Muscle of leg (tissue), 11 donors: ENCODE results near the gene ZNF439. TPM values are rescaled to one million over a fixed set of nuclear protein-coding genes. Genes with fewer than 3 reads are reported as not detected.
"Not testable (repeated sequence)": the region's sequence is repeated elsewhere in the genome, so short reads cannot be mapped to it uniquely, and the experiment has no call there.

ENCODE experiments used
- DNase-seq: peaks from one replicate; pipeline ENCODE4 v3.0.0; 2013
- H3K27ac ChIP-seq: one replicate; pipeline ENCODE4 v1.5.1; 2013; ENCODE audit warnings: mild to moderate bottlenecking, low read length, control low read depth
- H3K27me3 ChIP-seq: one replicate; pipeline ENCODE4 v1.6.1; 2013; ENCODE audit warnings: low read length; ENCODE audit not compliant: control insufficient read depth, insufficient read depth
- H3K36me3 ChIP-seq: one replicate; pipeline ENCODE4 v1.6.1; 2013; ENCODE audit warnings: low read length; ENCODE audit not compliant: control insufficient read depth, insufficient read depth
- H3K4me1 ChIP-seq: one replicate; pipeline ENCODE4 v1.6.1; 2013; ENCODE audit warnings: low read length; ENCODE audit not compliant: control insufficient read depth, insufficient read depth
- H3K4me3 ChIP-seq: one replicate; pipeline ENCODE4 v1.5.1; 2013; ENCODE audit warnings: low read length, control low read depth
- H3K9me3 ChIP-seq: replicated peaks from 2 replicates; pipeline ENCODE4 v1.6.1; 2013; ENCODE audit warnings: low read depth, low read length; ENCODE audit not compliant: control insufficient read depth
- whole genome bisulfite sequencing: methylation state at CpG from one replicate; pipeline ENCODE4 v1.1.5; 2013; ENCODE audit warnings: missing lambda C conversion rate; ENCODE audit not compliant: insufficient coverage; 5-methylcytosine and 5-hydroxymethylcytosine counted together
- polyA plus RNA-seq, 8 donors: library from polyadenylated mRNA; unstranded; fragments of 120-200 nt; gene quantifications; one replicate each; pipeline versions ENCODE4 v1.2.1 to v1.2.3, GENCODE V29; 2013; ENCODE audit warnings: inconsistent platforms in 1 of 8, low replicate concordance in 1 of 8; ENCODE audit not compliant: insufficient read length in 8 of 8, insufficient read depth in 1 of 8
- total RNA-seq: library from RNA; stranded (reverse); fragments of 120-200 nt; gene quantifications from one replicate; pipeline ENCODE4 v1.2.4, GENCODE V29; 2013

ZNF439 gene
- total and polyA plus RNA-seq, 9 donors: 3.2 to 5.7 (median 4.3) TPM

GRCh38 chr19:11887611-11888531, 39.3 kb downstream of the ZNF439 start, which contains the start of gene ZNF69:
TSS of gene ZNF69 (plus strand) at chr19:11887782. CDS start at chr19:11887924, 142 bp downstream.
- Histone ChIP-seq H3K9me3 (no peaks in the 10 kb centered on the region), H3K4me3 (peak within 1 kb of the TSS; percentile 71), H3K36me3 (no peaks in the 10 kb centered on the region), H3K27ac (peak within 1 kb of the TSS; percentile 85), H3K27me3 (no peaks in the 10 kb centered on the region), H3K4me1 (peaks cover 10% of the 10 kb centered on the region)
- WGBS: under 1% methylated on average over 51 of the region's 56 CpGs
- peak; percentile 88 for DNase-seq

GRCh38 chr19:11889901-11890300, 41.4 kb downstream of the ZNF439 start:
- H3K27ac ChIP-seq: not testable (repeated sequence)

GRCh38 chr19:11890634-11891033, 42.1 kb downstream of the ZNF439 start:
- Histone ChIP-seq H3K9me3 (peaks cover 9% of the 10 kb centered on the region), H3K4me3 (no peak overlapping the region), H3K27ac (no peak overlapping the region), H3K27me3 (no peaks in the 10 kb centered on the region), H3K4me1 (peaks cover 10% of the 10 kb centered on the region), H3K36me3 (peaks cover 4% of the 10 kb centered on the region)
- no peak for DNase-seq
- 82% methylated on average over 2 of the region's 5 CpGs for WGBS

More at GRCh38 chr19:11889901-11890300, 41.4 kb downstream of the ZNF439 start:
- WGBS: 67% methylated on average over 1 of the region's 6 CpGs
- H3K4me3 ChIP-seq, H3K9me3 ChIP-seq, H3K27me3 ChIP-seq, H3K36me3 ChIP-seq, H3K4me1 ChIP-seq, DNase-seq: not testable (repeated sequence)

- Histone ChIP-seq H3K27me3 (no peaks in the 10 kb centered on the region), H3K4me3 (no peak overlapping the region), H3K4me1 (no peaks in the 10 kb centered on the region), H3K9me3 (peaks cover 18% of the 10 kb centered on the region), H3K36me3 (peaks cover 4% of the 10 kb centered on the region), H3K27ac (no peak overlapping the region)
- no peak for DNase-seq
- 100% methylated on average over 5 of the region's 6 CpGs for WGBS
Measured at GRCh38 chr19:11894851-11895250, 46.3 kb downstream of the ZNF439 start.

- Histone ChIP-seq H3K4me1 (no peaks in the 10 kb centered on the region), H3K9me3 (peaks cover 62% of the 10 kb centered on the region), H3K27me3 (no peaks in the 10 kb centered on the region), H3K27ac (no peak overlapping the region), H3K36me3 (peaks cover 28% of the 10 kb centered on the region), H3K4me3 (no peak overlapping the region)
- no CpG with 5 or more reads among the region's 3 CpGs for WGBS
- no peak for DNase-seq
Measured at GRCh38 chr19:11902228-11902627, 53.7 kb downstream of the ZNF439 start.

GRCh38 chr19:11905928-11906327, 57.4 kb downstream of the ZNF439 start:
- 94% methylated on average over 3 of the region's 3 CpGs for WGBS
- no peak for DNase-seq
- Histone ChIP-seq H3K4me3 (no peak overlapping the region), H3K9me3 (peaks cover 53% of the 10 kb centered on the region), H3K4me1 (no peaks in the 10 kb centered on the region), H3K36me3 (peaks cover 28% of the 10 kb centered on the region), H3K27me3 (no peaks in the 10 kb centered on the region), H3K27ac (no peak overlapping the region)

GRCh38 chr19:11911937-11912336, 63.4 kb downstream of the ZNF439 start:
- not testable (repeated sequence) for H3K4me1 ChIP-seq, H3K27ac ChIP-seq, H3K4me3 ChIP-seq, DNase-seq, H3K27me3 ChIP-seq, H3K36me3 ChIP-seq
- WGBS: no CpG with 5 or more reads among the region's 1 CpG
- peaks cover 35% of the 10 kb centered on the region for H3K9me3 ChIP-seq

GRCh38 chr19:11914417-11915051, 66.0 kb downstream of the ZNF439 start:
- H3K4me3 ChIP-seq, H3K27ac ChIP-seq, H3K4me1 ChIP-seq, DNase-seq, H3K36me3 ChIP-seq, H3K27me3 ChIP-seq: not testable (repeated sequence)
- H3K9me3 ChIP-seq: peaks cover 31% of the 10 kb centered on the region
- no CpG with 5 or more reads among the region's 4 CpGs for WGBS
